Smooth muscle cell of the brain vasculature (primary cell): ENCODE measurements around the gene APOBEC3A.
A peak's percentile ranks its signal among the peaks of the same experiment; 100 is the strongest.

Experiments
- DNase-seq: peaks from one replicate; pipeline ENCODE4 v3.0.0-alpha.2; 2012; ENCODE audit warnings: low read depth, low spot score

Gene APOBEC3A

DNA sequence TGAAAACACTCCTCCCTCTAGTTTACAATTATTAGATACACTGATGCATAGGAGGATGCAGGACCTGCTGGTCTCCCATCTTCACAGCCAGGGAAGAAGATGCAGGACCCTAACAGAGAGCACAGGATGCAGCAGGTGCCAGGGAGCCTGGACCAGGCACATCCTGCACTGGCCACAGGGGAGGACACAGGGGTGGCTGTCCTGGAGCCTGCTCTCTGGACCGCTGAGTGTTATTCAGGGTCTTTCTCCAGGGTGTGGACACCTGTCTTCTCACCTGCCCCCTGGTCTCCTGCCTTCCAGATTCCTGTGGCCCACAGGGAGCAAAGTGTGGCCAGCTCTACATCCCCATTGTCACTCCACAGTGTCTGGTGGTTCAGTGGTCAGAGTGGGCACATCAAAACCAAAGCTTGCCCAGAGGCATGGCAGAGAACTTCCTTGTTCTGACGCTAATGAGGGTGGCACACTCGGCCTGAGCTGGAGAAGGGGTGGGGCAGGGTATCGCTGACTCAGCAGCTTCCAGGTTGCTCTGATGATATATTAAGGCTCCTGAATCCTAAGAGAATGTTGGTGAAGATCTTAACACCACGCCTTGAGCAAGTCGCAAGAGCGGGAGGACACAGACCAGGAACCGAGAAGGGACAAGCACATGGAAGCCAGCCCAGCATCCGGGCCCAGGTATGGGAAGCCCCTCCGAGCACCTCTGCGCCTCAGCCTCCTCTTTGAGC is at the start of gene APOBEC3A:
TSS of gene APOBEC3A (plus strand) at position 564 of the 725 bp plus-strand sequence. CDS start at position 647, 83 bp downstream.
- no peak for DNase-seq

DNA sequence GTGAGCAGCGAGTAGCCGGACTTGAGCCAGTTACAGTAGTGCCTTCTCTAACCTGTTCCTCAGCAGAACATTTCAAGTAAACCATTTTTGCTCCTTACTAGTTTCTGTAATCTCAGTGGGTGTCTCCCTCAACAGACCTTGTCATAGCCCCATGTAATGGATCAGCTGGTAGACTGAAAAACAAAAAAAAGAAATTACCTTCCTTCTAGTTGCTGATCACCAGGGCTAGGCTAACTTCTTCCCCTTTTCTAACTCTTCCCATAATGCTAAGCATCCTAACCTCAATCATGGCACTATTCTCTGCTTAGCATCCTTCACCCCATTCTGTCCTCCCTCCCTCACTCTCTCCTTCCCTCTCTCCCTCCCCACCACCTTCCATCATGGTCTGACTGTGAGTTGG is 49.6 kb upstream of the APOBEC3A start:
- DNase-seq, result no peak

DNA sequence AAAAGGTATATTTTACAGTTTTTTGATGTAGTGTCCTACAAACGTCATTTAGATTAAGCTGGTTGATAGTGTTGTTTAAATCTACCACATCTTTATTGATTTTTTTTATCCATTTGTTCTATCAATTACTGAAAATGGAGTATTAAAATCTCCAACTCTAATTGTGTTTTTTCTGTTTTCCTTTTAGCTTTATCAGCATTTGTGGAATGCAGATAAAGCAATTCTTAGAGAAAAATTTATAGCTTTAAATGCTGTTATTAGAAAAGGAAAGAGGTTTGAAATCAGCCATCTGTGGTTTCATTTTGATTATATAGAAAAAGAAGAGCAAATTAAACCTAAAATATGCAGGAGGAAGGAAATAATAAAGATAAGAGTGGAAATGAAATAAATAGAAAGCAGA is 46.0 kb upstream of the APOBEC3A start:
- no peak for DNase-seq

DNA sequence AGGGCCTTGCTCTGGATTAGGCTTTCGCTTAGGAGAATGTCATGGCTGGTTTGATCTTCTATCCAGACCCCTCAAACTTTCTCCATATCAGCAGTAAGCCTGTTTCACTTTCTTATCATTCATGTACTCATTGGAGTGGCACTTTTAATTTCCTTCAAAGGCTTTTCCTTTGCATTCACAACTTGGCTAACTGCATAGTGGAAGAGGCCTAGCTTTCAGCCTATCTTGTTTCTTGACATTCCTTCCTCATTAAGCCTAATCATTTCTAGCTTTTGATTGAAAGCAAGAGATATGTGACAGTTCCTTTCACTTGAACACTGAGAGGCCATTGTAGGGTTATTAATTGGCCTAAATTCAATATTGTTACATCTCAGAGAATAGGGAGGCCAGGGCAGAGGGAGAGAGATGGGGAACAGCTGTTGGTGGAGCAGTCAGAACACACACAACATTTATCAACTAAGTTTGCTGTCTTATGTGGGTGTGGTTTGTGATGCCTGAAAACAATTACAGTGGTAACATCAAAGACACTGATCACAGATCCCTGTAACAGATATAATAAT is 37.7 kb upstream of the APOBEC3A start:
- DNase-seq, result no peak

GRCh38 chr22:38921120-38921519 is 36.3 kb upstream of the APOBEC3A start:
- DNase-seq, result no peak

- DNase-seq, result no peak
These were observed 35.6 kb upstream of the APOBEC3A start for GRCh38 chr22:38921806-38922205.

GRCh38 chr22:38923463-38924346 is 33.7 kb upstream of the APOBEC3A start:
- peak; percentile 20 for DNase-seq

GRCh38 chr22:38924347-38924952 is 33.0 kb upstream of the APOBEC3A start:
- DNase-seq, result peak; percentile 59

- no peak for DNase-seq
These were observed 31.8 kb upstream of the APOBEC3A start for GRCh38 chr22:38925571-38926041.

DNA sequence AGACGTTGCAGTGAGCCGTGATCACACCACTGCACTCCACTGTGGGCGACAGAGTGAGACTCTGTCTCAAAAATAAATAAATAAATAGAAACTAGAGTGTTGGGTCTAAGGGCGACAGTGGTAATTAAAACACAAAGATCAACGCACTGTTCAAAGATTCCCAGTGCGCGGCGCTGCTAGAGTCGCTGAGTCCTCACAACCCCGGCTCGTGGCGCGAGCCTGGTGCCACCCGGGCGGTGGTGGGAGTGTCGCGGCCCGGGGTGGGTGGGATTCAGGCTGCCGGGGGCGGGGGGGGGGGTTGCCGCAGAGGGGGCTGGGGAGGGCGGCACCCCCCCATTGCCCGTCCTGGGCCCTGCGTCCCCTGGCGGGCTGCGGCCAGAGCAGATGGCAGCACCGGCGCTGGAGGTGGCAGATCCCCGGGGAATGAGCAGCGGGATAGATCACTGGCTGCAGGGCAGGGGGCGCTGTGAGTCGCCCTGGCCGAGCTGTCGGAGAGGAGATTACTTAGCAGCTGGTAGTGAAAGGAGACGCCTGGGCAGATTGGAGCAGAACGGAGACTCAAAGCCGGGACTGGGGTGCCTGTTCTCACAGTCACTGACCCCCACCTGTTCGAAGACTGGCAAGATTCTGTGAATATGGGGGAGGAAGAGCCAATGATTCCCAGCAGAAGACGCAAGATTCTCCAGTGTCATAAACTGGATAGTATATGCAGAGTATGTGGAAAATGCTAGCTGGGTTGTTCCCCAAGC is 30.2 kb upstream of the APOBEC3A start:
- no peak for DNase-seq

DNA sequence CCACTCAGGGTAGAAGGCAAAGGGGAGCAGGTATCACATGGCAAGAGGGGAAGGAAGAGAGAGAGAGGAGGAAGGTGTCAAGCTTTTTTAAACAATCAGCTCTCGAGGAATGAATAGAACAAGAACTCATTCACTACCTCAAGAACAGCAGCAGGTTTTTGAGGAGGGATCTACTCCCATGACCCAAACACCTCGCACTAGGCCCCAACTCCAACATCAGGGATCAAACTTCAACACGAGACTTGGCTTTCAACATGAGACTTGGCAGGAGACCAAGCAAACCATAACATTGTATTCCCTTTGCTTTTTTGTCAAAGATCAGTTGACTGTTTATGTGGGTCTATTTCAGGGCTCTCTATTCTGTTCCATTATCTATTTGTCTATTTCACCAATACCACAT is 26.9 kb upstream of the APOBEC3A start:
- no peak for DNase-seq

- DNase-seq, result no peak
These were observed 22.4 kb upstream of the APOBEC3A start for GRCh38 chr22:38935023-38935422.

GRCh38 chr22:38935616-38936015 is 21.8 kb upstream of the APOBEC3A start:
- no peak for DNase-seq

DNA sequence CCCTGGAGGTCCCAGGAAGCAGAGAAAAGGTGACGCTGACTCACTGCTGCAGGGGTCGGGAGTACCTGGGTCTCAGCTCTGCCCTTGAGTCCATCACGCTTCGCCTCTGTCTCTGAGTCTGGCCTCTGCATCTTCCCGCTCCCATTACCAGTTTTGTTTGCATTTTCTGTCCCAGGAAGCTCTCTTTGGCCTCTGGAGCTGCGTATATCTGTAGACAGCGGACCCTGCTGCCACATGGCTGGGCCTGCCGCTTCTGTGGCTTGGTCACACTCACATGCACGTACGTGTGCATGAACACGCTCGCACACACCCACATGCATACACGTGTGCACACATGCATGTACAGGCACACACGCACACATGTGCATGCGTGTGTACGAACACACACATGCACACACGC is 20.8 kb upstream of the APOBEC3A start:
- DNase-seq, result no peak

DNA sequence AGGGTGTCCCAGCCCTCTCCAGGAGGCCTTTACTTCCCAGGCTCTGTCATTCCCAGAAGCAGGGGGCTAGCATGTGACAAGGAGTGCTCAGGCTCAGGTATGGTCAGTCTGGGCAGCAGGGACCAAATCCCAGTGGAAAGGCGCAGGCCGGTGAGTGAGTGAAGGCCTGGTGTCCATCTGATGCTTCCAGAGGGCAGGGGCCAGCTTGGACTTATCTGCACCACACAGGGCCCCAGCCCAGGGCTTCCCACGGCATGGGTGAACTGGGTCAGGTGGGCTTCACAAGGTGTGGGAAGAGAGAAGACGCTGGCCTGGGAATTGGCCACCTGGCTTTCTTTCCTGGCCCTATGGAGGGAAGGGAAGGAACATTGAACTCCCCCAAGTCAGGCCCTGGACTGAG is 20.4 kb upstream of the APOBEC3A start:
- no peak for DNase-seq

DNA sequence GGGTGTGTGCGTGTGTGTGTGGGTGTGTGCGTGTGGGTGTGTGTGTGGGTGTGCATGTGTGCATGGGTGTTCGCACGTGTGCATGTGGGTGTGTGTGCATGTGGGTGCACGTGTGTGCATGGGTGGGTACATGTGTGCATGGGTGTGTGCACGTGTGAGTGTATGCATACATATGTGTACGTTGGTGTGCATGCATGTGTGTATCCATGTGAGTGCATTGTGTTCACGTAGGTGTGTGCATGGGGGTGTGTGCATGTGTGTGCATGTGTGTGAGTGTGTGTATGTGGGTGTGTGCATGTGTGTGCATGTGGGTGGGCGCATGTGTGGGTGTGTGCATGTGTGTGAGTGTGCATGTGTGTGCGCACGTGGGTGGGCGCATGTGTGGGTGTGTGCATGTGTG is 19.9 kb upstream of the APOBEC3A start:
- no peak for DNase-seq

GRCh38 chr22:38938221-38938620 is 19.2 kb upstream of the APOBEC3A start:
- no peak for DNase-seq

DNA sequence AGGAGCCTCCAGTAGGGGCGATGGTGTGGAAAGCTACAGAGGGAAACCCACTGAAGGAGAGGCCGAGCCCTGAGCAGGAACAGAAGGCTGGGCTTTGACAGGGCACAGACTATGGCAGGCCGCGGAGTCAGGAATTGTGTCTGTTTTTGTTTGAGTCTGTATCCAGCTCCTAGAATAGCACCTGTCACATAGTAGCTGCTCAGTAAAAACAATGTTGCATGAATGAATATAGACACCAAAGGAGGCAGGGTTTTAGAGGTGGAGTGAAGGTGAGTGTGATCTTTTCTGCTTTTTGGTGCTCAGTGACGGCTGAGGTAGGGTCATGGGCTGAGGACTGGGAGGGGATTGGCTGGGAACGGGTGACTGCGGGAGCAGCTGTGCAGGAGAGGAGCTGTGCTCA is 18.5 kb upstream of the APOBEC3A start:
- DNase-seq, result no peak

DNA sequence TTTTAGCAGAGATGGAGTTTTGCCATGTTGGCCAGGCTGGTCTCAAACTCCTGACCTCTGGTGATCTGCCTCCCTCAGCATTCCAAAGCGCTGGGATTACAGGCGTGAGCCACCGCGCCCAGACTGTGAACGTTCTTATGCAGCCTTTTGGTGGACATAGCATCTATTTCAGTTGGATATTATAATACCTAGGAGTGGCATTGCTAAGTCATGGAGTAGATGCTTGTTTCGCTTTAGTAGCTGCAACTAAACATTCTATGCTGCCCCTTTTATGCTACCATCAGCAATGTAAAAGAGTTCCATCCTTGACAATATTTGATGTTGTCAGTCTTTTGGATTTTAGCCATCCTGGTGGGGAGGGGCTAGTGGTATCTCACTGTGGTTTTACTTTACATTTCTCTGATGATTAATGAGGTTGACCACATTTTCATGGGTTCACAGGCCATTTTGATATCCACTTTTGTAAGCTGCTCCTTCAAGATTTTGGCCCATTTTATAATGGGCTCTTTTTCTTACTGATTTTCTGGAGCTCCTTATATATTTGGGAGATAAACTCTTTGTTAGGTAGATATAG is 16.5 kb upstream of the APOBEC3A start:
- DNase-seq, result no peak

- DNase-seq, result no peak
These were observed 15.9 kb upstream of the APOBEC3A start for GRCh38 chr22:38941488-38941987.

- DNase-seq, result no peak
These were observed 14.7 kb upstream of the APOBEC3A start for GRCh38 chr22:38942702-38943101.
